GM11168 (cell line): ENCODE data around the gene RABGGTB.
"Not testable (repeated sequence)": the region's sequence is repeated elsewhere in the genome, so short reads cannot be mapped to it uniquely, and the experiment has no call there.

Source experiments
- in situ Hi-C: fragments of 300-500 bp; cut with MboI; formaldehyde crosslinking; loops from one replicate; pipeline ENCODE4 v1.12.0; 2022; ENCODE audit warnings: low sequenced_read_pairs; ENCODE audit not compliant: unreplicated experiment

RABGGTB gene

GRCh38 chr1:75785983-75786853 lies at the start of gene RABGGTB:
TSS of gene RABGGTB (plus strand) at chr1:75786256. CDS start at chr1:75786272, 16 bp downstream.
- in situ Hi-C loops = no loop called here

GRCh38 chr1:75742047-75742625 lies 43.9 kb upstream of the RABGGTB start:
- in situ Hi-C loops = no loop called here

DNA sequence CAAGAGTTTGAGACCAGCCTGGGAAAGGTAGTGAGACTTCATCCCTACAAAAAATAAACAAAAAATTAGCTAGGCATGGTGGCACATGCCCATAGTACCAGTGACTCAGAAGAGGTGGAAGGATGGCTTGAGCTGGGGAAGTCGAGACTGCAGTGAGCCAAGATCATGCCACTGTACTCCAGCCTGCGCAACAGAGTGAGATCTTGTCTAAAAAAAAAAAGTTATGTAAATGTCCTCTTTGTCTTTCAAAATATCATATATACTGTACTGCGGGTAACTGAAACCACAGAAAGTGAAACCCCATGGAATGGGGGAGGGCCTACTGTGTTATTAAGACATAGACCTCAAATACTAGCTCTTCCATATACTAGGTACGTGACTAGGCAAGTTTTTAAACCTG lies 40.8 kb upstream of the RABGGTB start:
- in situ Hi-C loops = no loop called here

GRCh38 chr1:75757210-75757609 lies 28.8 kb upstream of the RABGGTB start:
- in situ Hi-C loops = not testable (repeated sequence)

- in situ Hi-C loops = not testable (repeated sequence)
Measured at GRCh38 chr1:75758543-75758942, 27.5 kb upstream of the RABGGTB start.

DNA sequence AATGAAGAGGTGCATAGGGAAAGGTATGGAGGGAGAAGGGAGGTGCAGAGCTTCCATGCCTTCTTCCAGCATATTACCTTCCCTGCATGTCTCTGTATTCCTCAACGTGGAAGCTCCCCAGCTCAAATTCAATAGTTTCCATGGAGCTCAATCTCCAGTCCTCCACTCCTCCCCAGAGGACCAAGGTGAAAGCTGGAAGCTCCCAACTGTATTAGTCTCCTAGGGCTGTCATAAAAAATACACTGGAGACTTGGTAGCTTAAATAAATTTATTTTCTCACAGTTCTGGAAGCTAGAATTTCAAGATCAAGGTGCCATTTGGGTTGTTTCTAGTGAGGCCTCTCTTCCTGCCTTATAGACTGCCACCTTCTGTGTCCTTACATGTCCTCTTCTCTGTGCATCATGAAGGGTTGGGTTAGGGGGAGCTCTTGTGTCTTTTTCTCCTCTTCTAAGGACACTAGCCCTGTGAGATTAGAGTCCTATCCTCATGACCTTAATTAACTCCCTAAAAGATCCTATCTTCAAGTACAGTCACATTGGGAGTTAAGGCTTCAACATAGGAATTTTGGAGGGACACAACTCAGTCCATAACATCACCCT lies 21.9 kb upstream of the RABGGTB start:
- in situ Hi-C loops = no loop called here

GRCh38 chr1:75765697-75766355 lies 20.2 kb upstream of the RABGGTB start:
- in situ Hi-C loops = no loop called here

- in situ Hi-C loops = no loop called here
Measured at GRCh38 chr1:75768016-75768415, 18.0 kb upstream of the RABGGTB start.

DNA sequence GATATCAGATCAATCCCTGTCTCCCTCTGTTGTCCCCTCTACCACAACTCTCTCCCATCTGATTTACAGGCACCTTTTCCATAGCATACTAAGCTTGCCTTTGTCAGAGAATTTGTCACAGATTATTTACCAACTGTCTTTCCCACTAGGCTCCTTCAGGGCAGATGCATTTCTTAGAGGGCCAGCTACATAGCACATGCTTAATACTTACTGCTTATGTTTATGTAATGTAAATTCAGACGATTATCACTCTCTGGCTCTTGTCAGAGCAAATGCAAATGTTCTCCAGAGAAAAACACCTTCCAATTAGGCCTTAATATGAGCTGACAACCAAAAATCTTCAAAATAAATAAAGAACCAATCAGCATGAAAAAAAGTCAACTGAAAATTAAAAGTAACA lies 15.3 kb upstream of the RABGGTB start:
- in situ Hi-C loops = no loop called here

DNA sequence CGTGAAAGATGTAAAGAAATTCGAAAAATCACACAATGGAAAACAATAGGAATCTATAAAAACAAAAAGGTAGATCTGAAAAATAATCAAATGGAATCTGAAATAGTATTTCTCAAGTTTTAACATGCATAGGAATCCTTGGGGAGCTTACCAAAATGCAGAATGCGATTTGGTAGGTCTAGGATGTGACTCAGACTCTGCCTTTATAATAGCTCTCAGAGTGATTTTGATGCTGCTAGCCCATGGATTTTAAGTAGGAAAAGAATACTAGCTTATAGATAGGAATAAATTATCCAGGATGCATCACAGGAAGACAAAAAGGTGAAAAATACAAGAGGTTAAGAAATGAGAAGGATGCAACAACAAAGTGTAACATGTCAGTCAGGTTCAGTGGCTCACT lies 14.1 kb upstream of the RABGGTB start:
- in situ Hi-C loops = no loop called here

DNA sequence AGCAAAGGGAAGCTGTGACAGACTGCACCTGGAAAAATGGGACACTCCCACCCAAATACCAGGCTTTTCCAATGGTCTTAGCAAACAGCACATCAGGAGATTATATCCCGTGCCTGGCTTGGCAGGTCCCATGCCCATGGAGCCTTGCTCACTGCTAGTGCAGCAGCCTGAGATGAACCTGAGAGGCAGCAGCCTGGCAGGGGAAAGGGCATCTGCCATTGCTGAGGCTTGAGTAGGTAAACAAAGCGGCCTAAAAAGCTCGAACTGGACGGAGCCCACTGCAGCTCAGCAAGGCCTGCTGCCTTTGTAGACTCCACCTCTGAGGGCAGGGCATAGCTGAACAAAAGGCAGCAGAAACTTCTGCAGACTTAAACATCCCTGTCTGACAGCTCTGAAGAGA lies 8.2 kb upstream of the RABGGTB start:
- in situ Hi-C loops = not testable (repeated sequence)

GRCh38 chr1:75778694-75779093 lies 7.4 kb upstream of the RABGGTB start:
- in situ Hi-C loops = not testable (repeated sequence)

DNA sequence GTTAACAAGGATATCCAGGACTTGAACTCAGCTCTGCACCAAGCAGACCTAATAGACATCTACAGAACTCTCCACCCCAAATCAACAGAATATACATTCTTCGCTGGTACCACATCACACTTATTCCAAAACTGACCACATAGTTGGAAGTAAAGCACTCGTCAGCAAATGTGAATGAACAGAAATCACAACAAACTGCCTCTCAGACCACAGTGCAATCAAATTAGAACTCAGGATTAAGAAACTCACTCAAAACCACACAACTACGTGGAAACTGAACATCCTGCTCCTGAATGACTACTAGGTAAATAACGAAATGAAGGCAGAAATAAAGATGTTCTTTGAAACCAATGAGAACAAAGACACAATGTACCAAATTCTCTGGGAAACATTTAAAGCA lies 5.9 kb upstream of the RABGGTB start:
- in situ Hi-C loops = not testable (repeated sequence)

GRCh38 chr1:75783920-75784319 lies 2.1 kb upstream of the RABGGTB start:
- in situ Hi-C loops = not testable (repeated sequence)

DNA sequence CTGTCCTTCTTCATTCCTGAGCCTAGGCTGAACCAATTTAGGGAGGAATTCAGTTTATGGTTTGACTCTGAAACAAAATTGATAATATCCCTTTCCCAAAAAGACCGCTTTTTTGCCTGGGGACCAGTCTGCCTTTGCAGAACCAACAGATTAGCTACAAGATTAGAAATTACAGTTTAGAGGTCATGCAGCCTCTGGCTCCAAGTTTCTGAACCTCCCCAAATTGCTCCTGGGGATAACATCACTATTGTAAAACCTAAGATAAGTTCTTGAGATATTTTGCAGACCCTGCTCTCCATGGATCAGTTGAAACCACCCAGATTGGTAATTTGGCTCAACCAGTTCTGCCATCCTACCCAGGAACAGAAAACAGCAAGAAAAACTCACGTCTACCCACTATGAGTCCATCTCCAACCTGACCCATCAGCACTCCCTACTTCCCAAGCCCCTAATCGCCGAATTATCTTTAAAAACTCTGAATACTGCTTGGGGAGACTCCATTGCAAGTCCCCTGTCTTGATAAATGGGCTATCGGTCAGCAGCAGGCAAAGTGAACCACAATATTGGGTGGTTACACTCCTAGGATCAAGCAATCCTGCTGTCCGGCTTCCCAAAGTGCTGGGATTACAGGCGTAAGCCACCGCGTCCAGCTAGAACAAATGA lies 605 bp upstream of the RABGGTB start:
- in situ Hi-C loops = no loop called here

GRCh38 chr1:75786901-75787493 lies 941 bp downstream of the RABGGTB start:
- in situ Hi-C loops = no loop called here

DNA sequence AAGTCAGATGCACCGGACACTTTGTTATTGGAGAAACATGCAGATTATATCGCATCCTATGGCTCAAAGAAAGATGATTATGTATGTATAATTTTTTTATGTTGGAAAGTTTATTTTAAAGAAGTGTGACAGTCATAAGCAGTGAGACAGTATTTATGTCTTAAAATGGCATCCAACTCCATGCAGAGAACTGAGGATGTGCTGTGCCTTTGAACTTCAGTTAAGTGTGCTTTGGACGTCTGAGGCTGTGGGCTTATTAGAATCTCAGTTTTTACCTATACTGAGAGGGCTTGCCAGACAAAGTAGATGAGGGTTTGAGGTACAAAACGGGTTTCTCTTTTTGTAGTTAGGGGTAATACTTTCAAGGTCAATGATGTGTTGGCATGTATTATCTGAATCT lies 1.5 kb downstream of the RABGGTB start:
- in situ Hi-C loops = no loop called here

- in situ Hi-C loops = no loop called here
Measured at GRCh38 chr1:75789988-75790387, 3.9 kb downstream of the RABGGTB start.

DNA sequence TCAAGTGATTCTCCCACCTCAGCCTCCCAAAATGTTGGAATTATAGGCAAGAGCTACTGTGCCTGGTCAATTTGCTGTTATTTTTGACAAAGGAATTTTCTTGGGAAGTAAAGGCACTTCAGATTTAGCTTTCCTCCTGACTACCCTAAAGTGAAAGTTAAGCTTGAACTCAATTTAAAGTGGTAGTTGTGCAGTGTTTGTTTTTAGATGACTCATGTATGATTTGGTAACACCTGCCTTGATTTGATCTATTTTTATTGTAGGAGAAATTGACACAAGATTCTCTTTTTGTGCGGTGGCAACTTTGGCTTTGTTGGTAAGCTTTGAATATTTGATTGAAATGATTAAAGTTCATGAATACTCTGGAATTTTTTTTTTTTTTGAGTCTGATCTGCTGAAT lies 5.0 kb downstream of the RABGGTB start:
- in situ Hi-C loops = no loop called here

DNA sequence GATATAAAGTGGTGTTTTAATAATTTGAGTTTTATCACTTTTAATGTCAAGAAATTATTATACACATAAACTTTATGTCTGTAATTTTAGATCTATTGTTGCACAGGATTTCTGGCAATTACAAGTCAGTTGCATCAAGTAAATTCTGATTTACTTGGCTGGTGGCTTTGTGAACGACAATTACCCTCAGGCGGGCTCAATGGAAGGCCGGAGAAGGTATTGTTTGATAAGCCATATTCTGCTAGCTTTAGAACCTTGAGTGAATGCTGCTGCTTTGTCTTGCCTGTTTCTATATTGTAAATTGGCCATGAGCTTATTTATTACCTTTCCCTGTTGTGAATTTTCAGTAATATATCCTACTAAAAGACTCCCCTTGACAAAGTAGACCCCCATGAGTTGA lies 6.0 kb downstream of the RABGGTB start:
- in situ Hi-C loops = no loop called here
